T follicular helper cell (primary cell): Measurements from ENCODE around the gene CGN.

Experiments used
- DNase-seq: peaks from one replicate; pipeline ENCODE4 v3.0.0-alpha.2; 2020; ENCODE audit warnings: low read depth
- total RNA-seq, 2 experiments: gene quantifications; one replicate each; lab custom pipeline; 2026; lab: John Stamatoyannopoulos, UW

The CGN gene
- 1.0 to 2.3 reads per million in 2 experiments for total RNA-seq

- DNase-seq, result peak; percentile 81
Measured at GRCh38 chr1:151510957-151511635, at the start of gene CGN. CGN (plus strand) TSS chr1:151511387; CDS start chr1:151518520, 7,133 bp downstream.

GRCh38 chr1:151461694-151462093, 49.5 kb upstream of the CGN start:
- no peak for DNase-seq

GRCh38 chr1:151465026-151465425, 46.2 kb upstream of the CGN start:
- DNase-seq, result no peak

- DNase-seq, result no peak
Measured at GRCh38 chr1:151472856-151473731, 38.1 kb upstream of the CGN start.

GRCh38 chr1:151474745-151475144, 36.4 kb upstream of the CGN start:
- no peak for DNase-seq

GRCh38 chr1:151475175-151475574, 36.0 kb upstream of the CGN start:
- no peak for DNase-seq

- DNase-seq, result no peak
Measured at GRCh38 chr1:151476083-151476482, 35.1 kb upstream of the CGN start.

- DNase-seq, result no peak
Measured at GRCh38 chr1:151477066-151477465, 34.1 kb upstream of the CGN start.

- DNase-seq, result no peak
Measured at GRCh38 chr1:151478140-151478812, 32.9 kb upstream of the CGN start.

- DNase-seq, result no peak
Measured at GRCh38 chr1:151478923-151479322, 32.3 kb upstream of the CGN start.

- DNase-seq, result no peak
Measured at GRCh38 chr1:151479462-151479861, 31.7 kb upstream of the CGN start.

GRCh38 chr1:151482017-151482416, 29.2 kb upstream of the CGN start:
- DNase-seq, result no peak

GRCh38 chr1:151485685-151486255, 25.4 kb upstream of the CGN start:
- no peak for DNase-seq

GRCh38 chr1:151486557-151486956, 24.6 kb upstream of the CGN start:
- DNase-seq, result no peak

GRCh38 chr1:151491641-151492040, 19.5 kb upstream of the CGN start:
- no peak for DNase-seq

GRCh38 chr1:151492120-151492519, 19.1 kb upstream of the CGN start:
- DNase-seq, result no peak

GRCh38 chr1:151493042-151493441, 18.1 kb upstream of the CGN start:
- DNase-seq, result no peak

- no peak for DNase-seq
Measured at GRCh38 chr1:151494741-151495281, 16.4 kb upstream of the CGN start.

- DNase-seq, result no peak
Measured at GRCh38 chr1:151495316-151495715, 15.9 kb upstream of the CGN start.

GRCh38 chr1:151499365-151499764, 11.8 kb upstream of the CGN start:
- DNase-seq, result no peak

GRCh38 chr1:151499930-151500329, 11.3 kb upstream of the CGN start:
- no peak for DNase-seq

- no peak for DNase-seq
Measured at GRCh38 chr1:151501474-151501873, 9.7 kb upstream of the CGN start.
